GM18519 (cell line): ENCODE data around the gene OR2F1.
A peak's percentile ranks its signal among the peaks of the same experiment; 100 is the strongest.

Experiments used
- ATAC-seq: cut with Tn5 transposase; IDR thresholded peaks from one replicate; pipeline ENCODE4 v1.9.1; 2021; ENCODE audit warnings: mild to moderate bottlenecking, moderate library complexity; ENCODE audit not compliant: unreplicated experiment, low FRiP score

OR2F1 gene

DNA sequence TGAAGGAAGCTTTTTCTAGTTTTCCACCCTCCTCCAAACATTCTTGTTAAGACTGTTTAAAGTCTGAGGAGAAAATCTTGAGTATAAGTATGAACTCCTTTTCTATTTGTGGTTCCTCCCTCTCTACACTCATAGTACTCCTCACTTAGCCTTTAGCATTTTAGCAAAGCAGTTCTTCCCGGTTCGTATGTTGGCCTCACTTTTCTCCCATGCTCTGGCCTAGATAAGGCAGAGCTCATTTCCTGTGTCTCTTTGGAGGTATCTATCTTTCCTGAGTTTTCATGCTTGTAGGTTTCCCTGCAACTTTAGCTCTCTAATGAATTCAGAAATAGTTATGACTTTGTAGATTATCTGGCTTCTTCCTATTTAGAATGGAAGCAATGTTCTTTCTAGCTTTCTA lies 5.9 kb upstream of the OR2F1 start:
- ATAC-seq = no peak

DNA sequence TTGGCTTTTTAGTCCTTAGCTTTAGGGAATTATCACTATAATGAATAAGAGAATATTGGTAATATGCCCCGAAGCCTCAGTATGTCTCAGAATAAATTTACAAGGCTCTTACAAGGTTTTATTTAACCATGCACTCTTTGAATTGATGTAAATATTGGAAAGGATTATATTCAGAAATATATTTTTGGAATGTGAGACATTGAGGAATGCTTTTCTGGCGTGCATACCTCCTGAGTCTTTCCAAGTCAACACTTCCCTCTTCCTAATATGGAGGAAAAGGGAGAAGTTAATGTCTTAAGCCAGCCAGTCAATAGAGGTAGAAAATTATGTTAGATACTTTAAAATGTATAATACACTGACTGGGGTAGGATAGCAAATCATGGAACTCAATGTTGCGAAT lies 1.2 kb upstream of the OR2F1 start:
- no peak for ATAC-seq

DNA sequence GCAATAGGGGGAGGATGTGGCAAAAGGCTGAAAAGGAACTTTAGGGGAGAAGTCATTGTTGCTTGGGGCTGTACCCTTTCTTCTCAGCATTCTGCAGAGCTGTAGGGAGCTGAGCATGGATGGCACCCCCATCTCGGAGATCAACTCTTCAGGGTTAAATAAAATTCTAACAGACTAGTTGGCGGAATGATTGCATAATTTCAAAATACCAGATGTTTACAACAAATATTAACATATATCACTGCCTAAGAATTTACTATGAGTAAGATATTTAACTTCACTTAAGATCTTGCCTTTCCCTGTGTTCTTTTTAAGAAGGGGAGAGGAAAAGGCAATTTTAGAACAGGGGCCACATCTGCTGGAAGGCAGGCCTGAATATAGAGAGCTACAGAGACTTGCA lies 509 bp upstream of the OR2F1 start:
- ATAC-seq = no peak

DNA sequence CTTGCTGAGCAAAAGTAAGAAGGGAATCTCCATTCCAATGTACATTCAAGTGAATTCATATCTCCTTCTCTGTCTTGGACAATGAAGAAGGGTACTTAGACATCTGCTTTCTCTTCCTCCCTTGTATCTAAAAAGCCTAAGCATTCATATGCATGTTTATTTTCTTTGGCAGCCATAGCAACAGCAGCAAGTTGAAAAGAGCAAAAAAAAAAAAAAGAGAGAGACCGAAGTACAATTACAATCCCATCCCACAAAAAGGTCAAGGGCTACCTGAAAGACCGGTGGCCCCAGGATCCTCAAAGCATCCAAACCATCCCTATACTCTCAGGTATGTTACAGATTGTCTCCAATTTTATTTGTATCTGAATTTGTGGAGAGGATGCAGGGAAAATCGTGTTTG lies 4.1 kb downstream of the OR2F1 start:
- ATAC-seq = no peak

DNA sequence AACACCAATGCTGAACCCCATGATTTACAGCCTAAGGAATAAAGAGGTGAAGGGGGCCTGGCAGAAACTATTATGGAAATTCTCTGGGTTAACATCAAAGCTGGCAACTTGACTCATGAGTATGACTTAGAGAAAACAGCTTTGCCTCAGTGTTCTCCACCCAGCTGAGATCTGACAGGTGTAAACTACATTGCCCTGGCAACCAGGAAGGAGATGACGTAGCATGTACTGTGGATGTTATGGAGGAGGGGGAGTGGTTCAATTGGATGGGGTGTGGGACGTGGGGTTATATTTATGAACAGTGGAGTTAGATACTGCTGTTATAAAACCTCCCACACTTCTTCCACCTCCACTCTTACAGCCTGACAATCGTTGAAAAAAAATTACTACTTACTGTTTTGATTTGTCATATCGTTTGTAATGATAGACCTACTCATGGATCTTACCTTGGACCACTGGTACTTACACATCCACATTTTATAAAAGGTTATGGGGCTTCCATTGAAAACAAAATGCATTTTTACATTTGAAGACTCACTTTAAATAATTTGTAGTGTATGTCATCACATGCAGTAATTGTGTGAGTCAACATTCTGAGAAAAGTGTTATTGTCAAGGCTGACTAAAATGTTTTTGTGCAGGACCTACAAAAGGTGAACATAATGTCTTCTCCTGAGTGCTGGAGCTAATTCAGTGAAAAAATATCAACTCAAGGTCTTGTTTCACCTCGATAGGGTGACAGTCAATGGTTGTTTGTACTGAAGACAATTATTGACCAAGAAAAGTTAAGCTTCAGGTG lies 6.4 kb downstream of the OR2F1 start:
- ATAC-seq = no peak

DNA sequence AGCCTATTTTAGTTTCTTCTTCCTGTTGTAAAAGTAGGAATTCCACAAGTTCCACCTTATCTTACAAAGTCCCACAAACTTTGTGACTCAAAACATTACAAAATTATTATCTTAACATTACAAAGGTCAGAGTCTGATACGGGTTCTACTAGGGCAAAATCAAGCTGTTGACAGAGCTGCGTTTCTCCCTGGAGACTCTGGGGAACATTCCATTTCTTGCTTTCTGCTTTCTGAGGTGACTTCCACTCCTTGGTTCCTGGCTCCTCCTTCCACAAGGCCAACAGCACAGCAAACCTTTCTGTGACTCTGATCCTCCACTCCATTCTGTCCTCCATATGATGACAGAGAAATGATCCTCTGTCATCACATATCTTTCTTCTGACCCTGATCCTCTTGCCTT lies 10.6 kb downstream of the OR2F1 start:
- ATAC-seq = no peak

DNA sequence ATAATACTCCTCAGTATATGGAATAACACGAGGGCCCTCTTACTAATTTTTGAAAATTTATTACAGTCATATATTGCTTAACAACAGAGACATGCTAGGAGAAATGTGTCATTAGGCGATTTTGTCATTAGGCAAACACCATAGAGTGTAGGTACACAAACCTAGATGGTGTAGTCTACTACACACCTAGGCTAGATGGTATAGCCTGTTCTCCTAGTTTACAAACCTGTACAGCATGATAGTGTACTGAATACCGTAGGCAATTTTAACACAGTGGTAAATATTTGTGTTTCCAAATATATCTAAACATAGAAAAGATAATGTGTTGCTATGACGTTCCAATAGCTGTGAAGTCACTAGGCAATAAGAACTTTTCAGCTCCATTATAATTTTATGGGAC lies 12.8 kb downstream of the OR2F1 start:
- ATAC-seq = no peak

DNA sequence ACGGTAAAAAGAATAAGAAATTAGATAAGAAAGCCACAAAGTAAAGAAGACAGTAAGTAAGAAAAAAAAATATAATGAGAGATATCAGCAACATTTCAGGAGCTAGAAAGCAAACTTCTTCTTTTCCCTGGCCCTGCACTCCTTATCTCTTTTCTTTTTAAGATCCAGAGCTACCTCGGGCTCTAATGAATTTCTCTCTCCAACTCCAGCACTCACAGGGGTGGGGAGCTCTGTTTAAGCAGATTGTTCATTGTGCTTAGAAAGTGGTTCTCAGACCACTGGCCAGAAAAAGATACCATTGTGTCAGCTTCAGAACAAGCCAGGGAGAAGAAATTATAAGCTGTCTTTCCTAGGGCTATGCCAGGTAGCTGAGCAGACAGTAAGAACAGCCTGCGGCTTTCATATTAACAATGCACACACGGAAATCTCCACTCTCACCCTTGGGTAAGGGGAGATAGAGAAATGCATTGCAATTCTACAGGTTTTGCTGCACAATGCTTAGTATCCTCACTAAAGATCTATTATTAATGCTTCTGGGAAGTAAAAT lies 19.3 kb downstream of the OR2F1 start:
- no peak for ATAC-seq

DNA sequence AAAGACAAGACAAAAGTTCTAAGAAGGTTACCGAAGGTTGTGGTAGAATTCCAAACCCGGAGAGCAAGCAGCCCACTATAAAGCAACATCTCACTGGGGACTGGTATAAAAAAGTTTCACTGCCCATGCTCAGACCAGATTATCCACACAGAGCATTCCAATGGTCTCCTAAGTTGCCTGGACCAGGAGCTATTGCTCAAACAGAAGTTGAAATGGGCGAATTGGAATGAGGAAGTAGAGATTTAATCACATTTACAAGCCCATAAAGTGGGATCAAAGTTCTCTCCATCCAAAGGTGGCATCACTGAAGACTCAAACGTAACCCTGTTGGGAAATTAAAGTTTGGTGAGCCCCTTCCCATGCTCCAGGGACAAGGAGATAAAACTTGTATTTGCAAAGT lies 19.8 kb downstream of the OR2F1 start:
- ATAC-seq = no peak

DNA sequence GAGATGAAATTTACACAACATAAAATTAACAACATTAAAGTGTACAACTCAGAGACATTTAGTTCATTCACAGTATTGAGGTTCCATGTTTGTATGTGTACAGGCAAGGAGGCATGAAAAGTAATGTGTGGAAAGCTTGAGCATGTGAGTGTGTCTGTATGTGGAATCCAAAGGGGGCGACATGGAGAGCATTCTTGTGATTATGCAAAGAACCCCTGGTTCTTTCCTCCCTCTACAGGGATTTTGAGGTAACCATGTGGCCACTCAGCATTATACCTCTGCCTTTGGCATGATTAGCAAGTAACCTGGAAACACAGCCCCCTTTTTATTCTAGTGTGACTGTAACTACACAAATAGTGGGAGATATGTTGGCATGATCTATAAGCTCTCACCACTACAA lies 21.0 kb downstream of the OR2F1 start:
- ATAC-seq = no peak

DNA sequence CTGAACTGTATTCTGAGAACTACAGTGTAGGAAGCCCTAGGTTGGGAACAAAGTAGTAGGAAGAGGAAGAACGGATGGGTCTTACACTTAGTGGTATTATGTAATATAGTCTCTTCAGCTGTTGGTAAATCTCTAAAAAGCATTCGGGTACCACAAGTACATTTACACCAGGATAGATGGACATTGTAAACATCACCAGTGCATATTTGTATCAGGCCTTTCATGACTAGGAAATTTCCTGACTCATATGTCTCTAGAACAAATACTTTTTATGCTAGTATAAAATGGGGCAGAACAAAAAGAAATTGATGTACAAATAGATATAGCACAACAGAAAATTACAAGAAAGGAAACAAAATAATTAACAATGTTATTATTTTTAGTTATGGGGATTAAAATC lies 23.9 kb downstream of the OR2F1 start:
- no peak for ATAC-seq

DNA sequence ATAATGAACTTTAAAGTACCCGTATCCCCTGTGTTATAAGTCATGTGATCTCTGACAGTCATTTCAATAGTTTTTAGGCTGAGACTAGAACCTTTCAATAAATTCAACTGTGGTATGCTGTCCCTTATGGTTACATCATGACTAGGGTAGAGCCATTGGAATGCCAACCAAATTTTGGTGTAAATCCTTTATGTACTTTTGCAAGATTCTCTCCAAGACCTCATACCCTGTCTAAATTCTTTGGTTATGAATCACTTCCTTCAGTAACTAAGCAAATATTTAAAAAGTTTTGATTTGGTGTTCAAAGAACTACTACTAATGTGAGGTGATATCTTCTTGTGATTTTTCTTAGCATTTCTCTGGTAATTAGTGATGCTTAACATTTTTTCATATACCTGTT lies 24.7 kb downstream of the OR2F1 start:
- ATAC-seq = no peak

DNA sequence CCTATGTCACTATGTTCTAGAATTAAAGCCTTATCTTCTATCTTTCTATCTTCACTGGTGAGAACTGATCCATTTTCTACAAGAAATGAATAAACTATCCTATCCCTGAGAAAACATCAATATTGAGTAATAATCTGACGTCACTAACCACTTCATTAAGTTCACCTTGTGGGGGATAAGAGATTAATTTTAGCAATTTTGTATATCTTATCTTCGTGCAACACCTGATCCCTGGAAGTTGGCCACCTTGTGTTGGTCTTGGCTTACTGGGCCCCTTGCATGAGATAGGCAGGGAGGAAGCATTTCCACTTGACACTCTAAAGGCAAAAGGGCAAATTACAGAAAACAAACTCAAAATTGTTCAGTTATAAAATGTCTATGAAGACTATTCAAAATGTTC lies 25.4 kb downstream of the OR2F1 start:
- no peak for ATAC-seq

DNA sequence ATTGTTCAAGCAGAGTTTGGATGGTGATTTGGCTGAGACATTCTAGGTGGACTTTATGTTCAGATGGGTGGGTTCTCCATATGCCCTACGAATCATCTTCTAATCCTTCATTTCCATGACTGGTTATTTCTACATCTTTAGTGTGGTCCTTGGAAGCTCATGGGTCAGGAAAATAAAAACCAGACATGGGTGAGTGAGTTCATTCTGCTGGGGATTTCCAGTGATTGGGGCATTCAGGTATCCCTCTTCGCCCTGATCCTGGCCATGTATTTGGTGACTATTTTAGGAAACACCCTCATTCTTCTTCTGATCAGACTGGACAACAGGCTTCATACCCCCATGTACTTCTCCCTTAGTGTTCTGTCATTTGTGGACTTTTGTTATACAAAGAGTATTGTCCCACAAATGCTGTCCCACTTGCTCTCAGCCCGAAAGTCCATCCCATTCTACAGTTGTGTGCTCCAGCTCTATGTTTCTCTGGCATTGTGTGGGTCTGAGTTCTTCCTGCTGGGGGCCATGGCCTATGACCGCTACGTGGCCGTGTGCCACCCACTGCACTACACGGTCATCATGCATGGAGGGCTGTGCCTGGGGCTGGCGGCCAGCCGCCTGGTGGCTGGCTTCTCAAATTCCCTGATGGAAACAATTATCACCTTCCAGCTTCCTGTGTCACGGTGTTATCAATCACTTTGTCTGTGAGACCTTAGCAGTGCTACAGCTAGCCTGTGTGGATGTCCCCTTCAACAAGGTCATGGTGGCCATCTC lies 26.3 kb downstream of the OR2F1 start:
- no peak for ATAC-seq

DNA sequence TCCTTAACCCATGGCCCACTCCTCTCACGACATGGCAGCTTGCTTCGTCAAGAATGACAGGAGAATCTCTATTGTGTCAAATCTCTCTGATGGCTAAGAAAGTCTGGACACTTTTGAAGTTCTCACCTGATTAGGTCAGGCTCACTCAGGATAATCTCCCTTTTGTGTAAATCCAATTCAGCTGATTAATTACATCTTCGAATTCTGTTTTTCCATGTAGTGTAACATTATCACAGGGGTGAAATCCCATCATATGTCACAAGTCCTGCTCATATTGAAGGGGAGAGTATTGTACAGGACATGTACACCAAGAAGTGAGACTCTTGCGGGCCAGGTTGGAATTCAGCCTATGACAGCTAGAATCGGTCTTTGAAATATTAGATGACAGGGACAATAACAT lies 29.3 kb downstream of the OR2F1 start:
- no peak for ATAC-seq

DNA sequence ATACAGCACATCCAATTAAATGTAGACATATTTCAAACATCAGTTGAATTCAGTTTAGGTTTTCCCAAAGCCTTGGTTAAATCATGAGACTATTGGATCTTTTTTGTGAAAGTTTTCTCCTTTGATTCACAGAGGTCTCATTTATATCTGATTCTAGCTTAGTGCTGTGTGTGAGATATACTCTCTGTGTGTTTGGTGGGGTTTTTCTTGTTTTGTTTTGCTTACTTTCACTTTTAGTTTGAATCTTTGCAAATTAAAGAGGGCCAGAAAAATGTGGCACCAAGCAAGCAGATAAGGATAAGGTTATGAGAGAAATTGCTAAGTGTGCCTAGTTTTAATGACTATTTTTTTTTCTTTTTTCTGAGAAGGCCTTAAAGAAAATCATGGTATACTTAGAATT lies 32.9 kb downstream of the OR2F1 start:
- peak; percentile 57 for ATAC-seq

DNA sequence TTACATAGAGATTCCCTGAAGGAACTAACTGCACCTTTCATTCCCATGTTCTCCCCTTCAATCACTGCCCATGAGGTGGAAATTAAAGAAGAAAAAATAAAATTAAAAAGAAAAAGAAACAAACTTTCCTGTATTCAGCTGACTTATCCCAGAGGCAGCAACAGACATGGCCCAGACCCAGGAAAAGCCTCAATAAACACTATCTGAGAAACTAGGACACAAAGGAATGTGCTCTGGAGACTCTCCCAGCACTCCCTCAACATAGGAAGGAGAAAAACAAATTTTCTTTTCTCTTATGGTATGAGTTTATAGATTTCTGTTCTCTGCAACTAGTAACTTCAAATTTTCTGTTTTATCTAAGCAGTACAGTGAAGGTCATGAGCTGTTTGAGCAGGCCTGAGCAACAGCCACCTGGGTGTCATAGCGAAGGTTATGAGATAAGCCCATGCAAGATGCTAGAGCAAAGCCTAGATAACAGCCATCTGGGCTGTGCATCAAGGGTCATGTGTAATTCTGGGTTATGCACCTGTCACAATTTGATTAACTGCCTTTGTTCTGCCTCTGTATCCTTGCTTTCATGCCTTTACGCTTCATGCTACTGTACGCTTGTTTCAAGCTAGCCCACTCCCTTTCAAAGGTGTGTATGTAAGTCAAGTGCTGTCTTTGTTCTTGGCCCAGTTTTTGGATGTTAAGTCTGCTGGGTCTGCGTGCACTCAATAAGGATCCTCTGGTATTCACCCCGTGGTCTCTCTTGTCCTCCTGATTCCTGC lies 34.5 kb downstream of the OR2F1 start:
- ATAC-seq = no peak

DNA sequence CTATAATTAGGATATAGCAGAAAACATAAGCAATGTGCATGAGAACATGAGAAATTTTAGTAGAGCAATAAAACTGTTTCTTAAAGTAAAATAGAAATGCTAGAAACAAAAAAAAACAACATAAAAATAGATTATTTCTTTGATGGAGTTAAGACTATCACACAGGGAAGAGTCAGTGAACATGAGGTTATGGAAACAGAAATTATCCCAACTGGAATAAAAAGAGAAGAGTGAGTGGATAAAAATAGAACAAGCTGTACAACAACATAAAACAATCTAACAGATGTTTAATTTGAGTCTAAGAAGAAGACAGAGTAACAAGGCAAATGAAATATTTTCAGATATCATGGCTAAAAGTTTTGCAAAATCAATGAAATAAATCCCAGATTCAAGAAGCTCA lies 38.0 kb downstream of the OR2F1 start:
- no peak for ATAC-seq

DNA sequence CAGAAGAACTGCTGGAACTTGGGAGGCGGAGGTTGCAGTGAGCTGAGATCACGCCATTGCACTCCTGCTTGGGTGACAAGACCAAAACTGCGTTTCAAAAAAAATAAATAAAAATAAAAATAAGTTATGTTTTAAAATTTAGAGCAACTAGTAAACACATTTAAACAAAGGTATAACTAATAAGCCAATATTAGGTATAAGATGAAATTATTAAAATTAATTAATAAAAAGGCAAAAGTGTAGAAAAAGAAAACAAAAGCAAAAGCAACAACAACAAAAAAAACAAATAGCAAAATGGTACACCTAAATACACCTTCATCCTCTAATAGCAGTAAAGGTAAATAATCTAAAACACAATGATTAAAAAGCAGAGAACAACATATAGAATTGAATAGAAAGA lies 39.3 kb downstream of the OR2F1 start:
- no peak for ATAC-seq

DNA sequence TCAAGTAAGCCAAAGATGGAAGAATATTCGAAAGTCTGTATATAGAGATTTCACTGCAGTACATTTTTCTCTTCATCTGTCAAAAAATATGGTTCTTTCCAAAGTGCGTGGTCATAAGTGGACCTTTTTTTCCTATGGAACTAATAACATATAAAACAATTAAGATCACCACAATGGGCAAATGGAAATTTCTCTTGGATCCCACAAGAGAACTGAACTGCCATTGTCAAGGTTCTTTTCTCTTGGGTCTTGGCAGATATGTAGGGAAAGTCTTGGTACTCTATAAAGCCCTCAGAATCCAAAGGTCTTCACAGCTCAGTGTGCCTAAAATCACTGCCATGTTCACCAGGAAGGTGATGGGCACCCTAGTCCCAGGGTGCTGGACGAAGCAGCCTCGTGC lies 45.4 kb downstream of the OR2F1 start, which contains the start of gene OR6B1:
Gene OR6B1, plus strand, starts transcription at position 301 of the 400 bp plus-strand sequence. CDS start 3,677 bp downstream, outside the sequence.
- ATAC-seq = no peak

DNA sequence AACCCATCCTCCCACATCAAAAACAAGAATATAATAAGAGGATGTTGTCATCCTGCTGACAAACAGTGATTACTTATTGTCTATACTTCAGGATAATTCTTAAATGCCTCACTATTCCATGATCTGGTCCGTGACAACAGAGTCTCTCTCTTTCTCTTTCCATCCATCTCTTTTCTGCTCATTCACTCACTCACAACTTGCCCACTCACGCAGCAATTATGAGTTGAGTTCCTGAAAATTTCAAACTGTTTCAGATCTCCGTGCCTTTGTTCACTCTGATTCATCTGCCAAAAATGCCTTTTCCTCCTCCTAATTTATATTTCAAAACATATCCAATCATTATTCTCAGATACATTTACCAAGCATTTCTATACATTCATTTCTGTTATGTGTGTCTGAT lies 46.9 kb downstream of the OR2F1 start:
- no peak for ATAC-seq
